ENCODE data around the gene KIAA1958. TPM values are rescaled to one million over a fixed set of nuclear protein-coding genes. Genes with fewer than 3 reads are reported as not detected.

Gene KIAA1958
- total and polyA plus RNA-seq, 9 donors, result 5.7 to 40.3 (median 24.1) TPM

- 61 to 69% (median 63%) methylated on average over 2 of the region's 2 CpGs for WGBS, 3 donors
- no peak for DNase-seq
- H3K4me3 ChIP-seq, result no peak overlapping the region
- H3K4me1 ChIP-seq (ENCODE audit: insufficient read depth), result peaks cover 8% of the 10 kb centered on the region
- H3K27ac ChIP-seq, result no peak overlapping the region
- H3K27me3 ChIP-seq, result no peaks in the 10 kb centered on the region
- no peak for TF ChIP-seq POLR2A (IDR thresholded peaks at IDR 0.05)
- TF ChIP-seq CTCF (IDR thresholded peaks at IDR 0.05), result no peak
- TF ChIP-seq EP300 (IDR thresholded peaks at IDR 0.05), result no peak
- H3K36me3 ChIP-seq, result no peaks in the 10 kb centered on the region
- no peaks in the 10 kb centered on the region for H3K9me3 ChIP-seq
- intact Hi-C loops (cut with DNase I), result no loop called here
Observed at GRCh38 chr9:112558978-112559377, 72.4 kb downstream of the KIAA1958 start.

- 75 to 87% (median 78%) methylated on average over 5 of the region's 5 CpGs for WGBS, 3 donors
- Histone ChIP-seq H3K4me3 (no peak overlapping the region), H3K27ac (no peak overlapping the region), H3K27me3 (no peaks in the 10 kb centered on the region), H3K36me3 (no peaks in the 10 kb centered on the region), H3K4me1 (ENCODE audit: insufficient read depth) (peaks cover 8% of the 10 kb centered on the region), H3K9me3 (no peaks in the 10 kb centered on the region)
- intact Hi-C loops (cut with DNase I), result no loop called here
- DNase-seq, result no peak
- TF ChIP-seq CTCF (IDR thresholded peaks at IDR 0.05) (no peak), POLR2A (IDR thresholded peaks at IDR 0.05) (no peak), EP300 (IDR thresholded peaks at IDR 0.05) (no peak)
Observed at GRCh38 chr9:112559629-112560413, 73.2 kb downstream of the KIAA1958 start.

GRCh38 chr9:112562235-112562958, 75.8 kb downstream of the KIAA1958 start:
- Histone ChIP-seq H3K27me3 (no peaks in the 10 kb centered on the region), H3K4me1 (ENCODE audit: insufficient read depth) (no peaks in the 10 kb centered on the region), H3K36me3 (no peaks in the 10 kb centered on the region), H3K4me3 (no peak overlapping the region), H3K27ac (no peak overlapping the region), H3K9me3 (no peaks in the 10 kb centered on the region)
- 67 to 81% (median 71%) methylated on average over 4 of the region's 4 CpGs for WGBS, 3 donors
- intact Hi-C loops (cut with DNase I), result no loop called here
- TF ChIP-seq POLR2A (IDR thresholded peaks at IDR 0.05), result no peak
- no peak for TF ChIP-seq EP300 (IDR thresholded peaks at IDR 0.05)
- TF ChIP-seq CTCF (IDR thresholded peaks at IDR 0.05), result no peak
- no peak for DNase-seq

GRCh38 chr9:112569186-112569585, 82.6 kb downstream of the KIAA1958 start:
- H3K4me1 ChIP-seq (ENCODE audit: insufficient read depth), result peaks cover 11% of the 10 kb centered on the region
- TF ChIP-seq CTCF (IDR thresholded peaks at IDR 0.05), result no peak
- no peak for TF ChIP-seq POLR2A (IDR thresholded peaks at IDR 0.05)
- TF ChIP-seq EP300 (IDR thresholded peaks at IDR 0.05), result no peak
- WGBS, 3 donors, result 53 to 67% (median 63%) methylated on average over 2 of the region's 2 CpGs
- H3K27ac ChIP-seq, result no peak overlapping the region
- no peak overlapping the region for H3K4me3 ChIP-seq
- intact Hi-C loops (cut with DNase I), result no loop called here
- no peaks in the 10 kb centered on the region for H3K27me3 ChIP-seq
- H3K36me3 ChIP-seq, result no peaks in the 10 kb centered on the region
- DNase-seq, result no peak
- no peaks in the 10 kb centered on the region for H3K9me3 ChIP-seq
